IMR-90 (cell line): ENCODE results near the gene OSCP1. TPM values are rescaled to one million over a fixed set of nuclear protein-coding genes. Genes with fewer than 3 reads are reported as not detected.
A peak's percentile ranks its signal among the peaks of the same experiment; 100 is the strongest.

Source experiments
- ATAC-seq: fragments of 200-7000 bp; cut with Tn5 transposase; 2 replicates; pipeline ENCODE4 v1.9.1; 2020; ENCODE audit warnings: low read depth, mild to moderate bottlenecking, moderate library complexity
- BruUV-seq: library from RNA; stranded (reverse); fragments of 400-500 nt; replicated peaks from 2 replicates; lab custom pipeline; 2021; lab: Mats Ljungman, UMichigan
- CTCF ChIA-PET: fragments of 300-600 bp; formaldehyde crosslinking; extraction: SDS; loops from one replicate; lab custom pipeline; 2021; ENCODE audit warnings: antibody characterized with exemption; lab: Yijun Ruan, JAX
- POLR2A ChIA-PET: fragments of 300-600 bp; sonication (Branson Sonifier 250); formaldehyde crosslinking; loops from one replicate; lab custom pipeline; 2022; ENCODE audit warnings: antibody characterized with exemption; ENCODE audit not compliant: unreplicated experiment; lab: Charles Lee
- DNase-seq: peaks from one replicate; pipeline ENCODE4 v3.0.0; 2013
- H2AFZ ChIP-seq: replicated peaks from 2 replicates; pipeline ENCODE3; 2013; ENCODE audit warnings: low read length, mild to moderate bottlenecking; ENCODE audit not compliant: poor library complexity
- H2AK5ac ChIP-seq: 2 replicates; pipeline ENCODE4 v1.6.1; 2013; ENCODE audit warnings: low read depth, low read length, inconsistent platforms
- H2AK9ac ChIP-seq: replicated peaks from 2 replicates; pipeline ENCODE3; 2013; ENCODE audit warnings: mild to moderate bottlenecking, low read depth, low read length, moderate library complexity; ENCODE audit not compliant: poor library complexity
- H2BK120ac ChIP-seq: 2 replicates; pipeline ENCODE4 v1.6.1; 2013; ENCODE audit warnings: low read depth, low read length, inconsistent platforms
- H2BK15ac ChIP-seq: 3 replicates; pipeline ENCODE4 v1.6.1; 2013; ENCODE audit warnings: low read depth, low read length, inconsistent platforms
- H2BK20ac ChIP-seq: 2 replicates; pipeline ENCODE4 v1.6.1; 2013; ENCODE audit warnings: low read depth, mild to moderate bottlenecking, inconsistent platforms, low read length, moderate library complexity
- H2BK5ac ChIP-seq: 2 replicates; pipeline ENCODE4 v1.6.1; 2013; ENCODE audit warnings: mild to moderate bottlenecking, low read depth, low read length, inconsistent platforms; ENCODE audit not compliant: poor library complexity, severe bottlenecking
- H3K14ac ChIP-seq: replicated peaks from 2 replicates; pipeline ENCODE4 v1.6.1; 2013; ENCODE audit warnings: low read depth, low read length, inconsistent platforms
- H3K18ac ChIP-seq: 2 replicates; pipeline ENCODE4 v1.6.1; 2013; ENCODE audit warnings: low read depth, low read length, control low read depth
- H3K23ac ChIP-seq: 2 replicates; pipeline ENCODE4 v1.6.1; 2013; ENCODE audit warnings: low read depth, low read length, inconsistent platforms
- H3K27ac ChIP-seq: 2 replicates; pipeline ENCODE4 v1.5.1; 2013; ENCODE audit warnings: mild to moderate bottlenecking, control low read depth, low read length; ENCODE audit not compliant: insufficient read depth
- H3K27me3 ChIP-seq: 2 replicates; pipeline ENCODE4 v1.6.1; 2013; ENCODE audit warnings: low read length; ENCODE audit not compliant: control insufficient read depth, insufficient read depth
- H3K36me3 ChIP-seq: 2 replicates; pipeline ENCODE4 v1.6.1; 2013; ENCODE audit warnings: low read length, mixed read lengths; ENCODE audit not compliant: control insufficient read depth, insufficient read depth
- H3K4ac ChIP-seq: 2 replicates; pipeline ENCODE4 v1.6.1; 2013; ENCODE audit warnings: low read depth, low read length, inconsistent platforms
- H3K4me1 ChIP-seq: 2 replicates; pipeline ENCODE4 v1.6.1; 2013; ENCODE audit warnings: low read length, mixed read lengths; ENCODE audit not compliant: control insufficient read depth, insufficient read depth
- H3K4me2 ChIP-seq: 2 replicates; pipeline ENCODE4 v1.6.1; 2013; ENCODE audit warnings: low read depth, mild to moderate bottlenecking, control low read depth, low read length, moderate library complexity
- H3K4me3 ChIP-seq: 2 replicates; pipeline ENCODE4 v1.5.1; 2013; ENCODE audit warnings: low read depth, mild to moderate bottlenecking, control low read depth, low read length, moderate library complexity; ENCODE audit not compliant: insufficient read depth
- H3K56ac ChIP-seq: 2 replicates; pipeline ENCODE4 v1.6.1; 2013; ENCODE audit warnings: low read length, inconsistent platforms; ENCODE audit not compliant: insufficient read depth; ENCODE audit errors: extremely low read depth
- H3K79me1 ChIP-seq, 2 experiments: 2 replicates each; pipeline ENCODE4 v1.6.1; 2013; ENCODE audit warnings: low read length in 2 of 2, inconsistent platforms in 1 of 2, low read depth in 1 of 2
- H3K9ac ChIP-seq: 2 replicates; pipeline ENCODE4 v1.6.1; 2013; ENCODE audit warnings: low read depth, low read length, control low read depth
- H3K9me1 ChIP-seq: 2 replicates; pipeline ENCODE4 v1.6.1; 2013; ENCODE audit warnings: low read length, inconsistent platforms; ENCODE audit not compliant: insufficient read depth
- H3K9me3 ChIP-seq: 2 replicates; pipeline ENCODE4 v1.6.1; 2013; ENCODE audit warnings: low read length; ENCODE audit not compliant: control insufficient read depth, insufficient read depth
- H4K20me1 ChIP-seq: 2 replicates; pipeline ENCODE4 v1.6.1; 2013; ENCODE audit warnings: low read length, inconsistent platforms; ENCODE audit not compliant: insufficient read depth
- H4K5ac ChIP-seq: 2 replicates; pipeline ENCODE4 v1.6.1; 2013; ENCODE audit warnings: mild to moderate bottlenecking, low read depth, low read length, control low read depth
- H4K8ac ChIP-seq, 2 experiments: 2 replicates each; pipeline ENCODE4 v1.6.1; 2013; ENCODE audit warnings: low read depth in 2 of 2, low read length in 2 of 2, control low read depth in 1 of 2, inconsistent platforms in 1 of 2
- H4K91ac ChIP-seq: 2 replicates; pipeline ENCODE4 v1.6.1; 2013; ENCODE audit warnings: low read depth, low read length, inconsistent platforms; ENCODE audit not compliant: insufficient read depth
- CEBPB ChIP-seq: IDR thresholded peaks from 2 replicates; pipeline ENCODE4 v1.6.1; 2012; ENCODE audit warnings: low read depth, low read length, improper control_type of control experiment
- FOS ChIP-seq: fragments of 150-350 bp; IDR thresholded peaks from 2 replicates; pipeline ENCODE4 v1.6.1; 2016; ENCODE audit warnings: low read depth, low read length
- MXI1 ChIP-seq: IDR thresholded peaks from 2 replicates; pipeline ENCODE4 v1.6.1; 2012; ENCODE audit warnings: low read depth, mild to moderate bottlenecking, low read length, moderate library complexity, borderline replicate concordance
- NFE2L2 ChIP-seq: fragments of 150-350 bp; IDR thresholded peaks from 2 replicates; pipeline ENCODE4 v1.6.1; 2016; ENCODE audit warnings: low read depth, mild to moderate bottlenecking, low read length
- RFX5 ChIP-seq: IDR thresholded peaks from 2 replicates; pipeline ENCODE4 v1.8.0; 2012; ENCODE audit warnings: low read depth, mild to moderate bottlenecking, low read length, moderate library complexity
- WGBS, 2 experiments: methylation state at CpG; one replicate each; pipeline versions ENCODE4 v1.1.5 to v1.1.7; 2013; ENCODE audit warnings: missing lambda C conversion rate in 2 of 2; ENCODE audit not compliant: insufficient read length in 1 of 2; ENCODE audit errors: extremely low coverage in 2 of 2; 5-methylcytosine and 5-hydroxymethylcytosine counted together
- dilution Hi-C: fragments of 300-500 bp; cut with HindIII; formaldehyde crosslinking; loops from one replicate; pipeline ENCODE4 v1.14.3; 2018; ENCODE audit warnings: low sequenced_read_pairs; ENCODE audit not compliant: unreplicated experiment
- in situ Hi-C: fragments of 300-500 bp; cut with MboI; formaldehyde crosslinking; loops from 3 replicates; pipeline ENCODE4 v1.14.3; 2019; ENCODE audit warnings: low sequenced_read_pairs, inconsistent platforms, mixed read lengths
- intact Hi-C: fragments of 100-400 bp; cut with micrococcal nuclease; formaldehyde crosslinking; loops from 2 replicates; pipeline ENCODE4 v1.10.0; 2022
- polyA plus RNA-seq, 3 experiments: library from polyadenylated mRNA; depleted of rRNA; stranded (reverse); fragments of >200 nt; gene quantifications; 2 replicates each; pipeline ENCODE4 v1.2.3, GENCODE V29; 2012; ENCODE audit warnings: low replicate concordance in 1 of 3
- total RNA-seq: library from RNA; depleted of rRNA; stranded (reverse); fragments of >200 nt; gene quantifications from 2 replicates; pipeline ENCODE4 v1.2.3, GENCODE V29; 2012
- TF ChIP-seq, protein P1 (sequence below): fragments of 150-350 bp; IDR thresholded peaks from 2 replicates; pipeline ENCODE4 v1.6.1; 2016; ENCODE audit warnings: low read depth, mild to moderate bottlenecking, low read length, moderate library complexity, borderline replicate concordance

The OSCP1 gene
- total and polyA plus RNA-seq, 2 of the 4 experiments (the other 2 are of a cell fraction): 7.8 to 11.8 TPM

DNA sequence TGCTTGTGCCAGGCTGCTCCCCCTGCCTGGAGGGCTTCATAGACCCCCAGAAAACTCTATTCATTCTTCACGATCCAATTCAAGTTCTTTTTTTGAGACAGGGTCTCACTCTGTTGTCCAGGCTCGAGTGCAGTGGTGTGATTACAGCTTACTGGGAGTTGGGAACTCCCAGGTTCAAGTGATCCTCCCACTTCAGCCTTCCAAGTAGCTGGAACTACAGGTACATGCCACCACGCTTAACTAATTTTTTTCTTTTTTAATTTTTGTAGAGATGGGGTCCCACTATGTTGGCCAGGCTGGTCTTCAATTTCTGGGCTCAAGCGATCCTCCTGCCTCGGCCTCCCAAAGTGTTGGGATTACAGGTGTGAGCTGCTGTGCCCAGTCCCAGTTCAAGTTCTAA is 68.8 kb downstream of the OSCP1 start:
- Histone ChIP-seq H3K4me2 (no peak overlapping the region), H3K27me3 (no peaks in the 10 kb centered on the region), H2BK20ac (no peak overlapping the region), H3K23ac (no peak overlapping the region), H3K14ac (no peak overlapping the region), H3K4ac (no peak overlapping the region), H2BK5ac (no peak overlapping the region), H3K18ac (no peak overlapping the region), H3K9me3 (no peaks in the 10 kb centered on the region), H2BK15ac (no peak overlapping the region), H4K8ac (no peak overlapping the region), H2AK9ac (no peak overlapping the region), H2AK5ac (peak overlapping the region; percentile 30; the same call in 1 of the 2 replicates), H2AFZ (no peak overlapping the region), H2BK120ac (no peak overlapping the region), H3K79me1 (peaks cover 10 to 74% of the 10 kb centered on the region in 2 experiments), H4K20me1 (peaks cover 64% of the 10 kb centered on the region), H3K56ac (no peak overlapping the region), H4K5ac (no peak overlapping the region), H3K9ac (no peak overlapping the region), H3K9me1 (peaks cover 25% of the 10 kb centered on the region), H3K27ac (no peak overlapping the region), H3K4me3 (no peak overlapping the region), H3K4me1 (peaks cover 6% of the 10 kb centered on the region), H4K91ac (no peak overlapping the region), H3K36me3 (peaks cover 8% of the 10 kb centered on the region)
- no TSS peak for BruUV-seq
- ATAC-seq: no peak
- CTCF ChIA-PET: no interaction called here
- in situ Hi-C loops (no loop called here), intact Hi-C loops (no loop called here), dilution Hi-C loops (no loop called here)
- no peak for TF ChIP-seq MXI1
- TF ChIP-seq NFE2L2: no peak
- TF ChIP-seq RFX5: no peak
- TF ChIP-seq CEBPB: no peak
- TF ChIP-seq, protein P1, sequence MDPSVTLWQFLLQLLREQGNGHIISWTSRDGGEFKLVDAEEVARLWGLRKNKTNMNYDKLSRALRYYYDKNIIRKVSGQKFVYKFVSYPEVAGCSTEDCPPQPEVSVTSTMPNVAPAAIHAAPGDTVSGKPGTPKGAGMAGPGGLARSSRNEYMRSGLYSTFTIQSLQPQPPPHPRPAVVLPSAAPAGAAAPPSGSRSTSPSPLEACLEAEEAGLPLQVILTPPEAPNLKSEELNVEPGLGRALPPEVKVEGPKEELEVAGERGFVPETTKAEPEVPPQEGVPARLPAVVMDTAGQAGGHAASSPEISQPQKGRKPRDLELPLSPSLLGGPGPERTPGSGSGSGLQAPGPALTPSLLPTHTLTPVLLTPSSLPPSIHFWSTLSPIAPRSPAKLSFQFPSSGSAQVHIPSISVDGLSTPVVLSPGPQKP: no peak
- no peak for TF ChIP-seq FOS
- no peak for DNase-seq
- WGBS, 2 experiments: no CpG with 5 or more reads among the region's 5 CpGs
- POLR2A ChIA-PET: no interaction called here
